ENCODE results near the gene CRB2. TPM values are rescaled to one million over a fixed set of nuclear protein-coding genes. Genes with fewer than 3 reads are reported as not detected.
A peak's percentile ranks its signal among the peaks of the same experiment; 100 is the strongest.

CRB2 gene
- total and polyA plus RNA-seq, 2 donors (not counting 1 experiment from before 2014, with no cell fraction given), result 1.4 to 2.4 TPM

DNA sequence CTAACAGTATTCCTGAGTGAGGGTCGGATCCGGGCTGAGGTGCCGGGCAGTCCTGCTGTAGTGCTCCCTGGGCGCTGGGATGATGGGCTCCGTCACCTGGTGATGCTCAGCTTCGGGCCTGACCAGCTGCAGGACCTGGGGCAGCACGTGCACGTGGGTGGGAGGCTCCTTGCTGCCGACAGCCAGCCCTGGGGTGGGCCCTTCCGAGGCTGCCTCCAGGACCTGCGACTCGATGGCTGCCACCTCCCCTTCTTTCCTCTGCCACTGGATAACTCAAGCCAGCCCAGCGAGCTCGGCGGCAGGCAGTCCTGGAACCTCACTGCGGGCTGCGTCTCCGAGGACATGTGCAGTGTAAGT, 15.2 kb downstream of the CRB2 start:
- no peaks in the 10 kb centered on the region for H3K79me2 ChIP-seq (ENCODE audit: control insufficient read depth, insufficient read depth, low read length)
- no peaks in the 10 kb centered on the region for H3K9me3 Mint-ChIP-seq (ENCODE audit: insufficient read depth)
- H3K27ac ChIP-seq (ENCODE audit: low read length in 2 of 2), result no peak overlapping the region
- no peaks in the 10 kb centered on the region for H4K20me1 ChIP-seq (ENCODE audit: control insufficient read depth, insufficient read depth, low read length, poor library complexity, severe bottlenecking)
- WGBS (ENCODE audit: insufficient coverage), result 91% methylated on average over 14 of the region's 18 CpGs
- no peak overlapping the region for H3K27ac Mint-ChIP-seq
- H2AFZ ChIP-seq (ENCODE audit: insufficient read depth, low read depth, low read length, poor library complexity, severe bottlenecking), result no peak overlapping the region
- DNase-seq (no peak), ATAC-seq (ENCODE audit: low read depth) (no peak)
- H3K4me2 ChIP-seq (replicated peaks; ENCODE audit: low read depth, low read length, poor library complexity, severe bottlenecking), result no peak overlapping the region
- H3K9ac ChIP-seq (ENCODE audit: low read length), result no peak overlapping the region
- H3K4me1 Mint-ChIP-seq, result peaks cover 14% of the 10 kb centered on the region
- TF ChIP-seq, protein P1, sequence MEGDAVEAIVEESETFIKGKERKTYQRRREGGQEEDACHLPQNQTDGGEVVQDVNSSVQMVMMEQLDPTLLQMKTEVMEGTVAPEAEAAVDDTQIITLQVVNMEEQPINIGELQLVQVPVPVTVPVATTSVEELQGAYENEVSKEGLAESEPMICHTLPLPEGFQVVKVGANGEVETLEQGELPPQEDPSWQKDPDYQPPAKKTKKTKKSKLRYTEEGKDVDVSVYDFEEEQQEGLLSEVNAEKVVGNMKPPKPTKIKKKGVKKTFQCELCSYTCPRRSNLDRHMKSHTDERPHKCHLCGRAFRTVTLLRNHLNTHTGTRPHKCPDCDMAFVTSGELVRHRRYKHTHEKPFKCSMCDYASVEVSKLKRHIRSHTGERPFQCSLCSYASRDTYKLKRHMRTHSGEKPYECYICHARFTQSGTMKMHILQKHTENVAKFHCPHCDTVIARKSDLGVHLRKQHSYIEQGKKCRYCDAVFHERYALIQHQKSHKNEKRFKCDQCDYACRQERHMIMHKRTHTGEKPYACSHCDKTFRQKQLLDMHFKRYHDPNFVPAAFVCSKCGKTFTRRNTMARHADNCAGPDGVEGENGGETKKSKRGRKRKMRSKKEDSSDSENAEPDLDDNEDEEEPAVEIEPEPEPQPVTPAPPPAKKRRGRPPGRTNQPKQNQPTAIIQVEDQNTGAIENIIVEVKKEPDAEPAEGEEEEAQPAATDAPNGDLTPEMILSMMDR (IDR thresholded peaks at IDR 0.05), result no peak
- no peak for TF ChIP-seq EZH2 (IDR thresholded peaks at IDR 0.05; ENCODE audit: borderline replicate concordance, insufficient read depth, low read depth, low read length, poor library complexity, severe bottlenecking)
- peaks cover 0 to 9% of the 10 kb centered on the region in 2 donors for H3K4me1 ChIP-seq (ENCODE audit: control insufficient read depth in 2 of 2, insufficient read depth in 2 of 2, low read length in 2 of 2)
- H3K27me3 ChIP-seq (replicated peaks in 1 of 4; ENCODE audit: control extremely low read depth in 1 of 4, control insufficient read depth in 3 of 4, insufficient read depth in 4 of 4, low read length in 3 of 4), result peaks cover 0 to 47% (median 11%) of the 10 kb centered on the region in 4 experiments
- no peak overlapping the region for H3K4me3 Mint-ChIP-seq
- H3K4me3 ChIP-seq (ENCODE audit: control extremely low read depth in 1 of 5, extremely low read depth in 1 of 5, insufficient read depth in 1 of 5, low read depth in 2 of 5, low read length in 4 of 5), result no peak overlapping the region
- POLR2A ChIA-PET, result no interaction called here
- CTCF ChIA-PET, result no interaction called here
- H3K36me3 ChIP-seq (replicated peaks in 1 of 2; ENCODE audit: control extremely low read depth in 1 of 2, control insufficient read depth in 1 of 2, extremely low read depth in 1 of 2, insufficient read depth in 2 of 2, low read length in 1 of 2), result no peaks in the 10 kb centered on the region
- intact Hi-C loops (cut with micrococcal nuclease), result no loop called here
- H3K27me3 Mint-ChIP-seq, result peaks cover 36% of the 10 kb centered on the region
- peaks cover 0 to 6% (median 0%) of the 10 kb centered on the region in 3 donors for H3K9me3 ChIP-seq (ENCODE audit: control extremely low read depth in 1 of 3, control insufficient read depth in 2 of 3, insufficient read depth in 1 of 3, low read length in 2 of 3)

DNA sequence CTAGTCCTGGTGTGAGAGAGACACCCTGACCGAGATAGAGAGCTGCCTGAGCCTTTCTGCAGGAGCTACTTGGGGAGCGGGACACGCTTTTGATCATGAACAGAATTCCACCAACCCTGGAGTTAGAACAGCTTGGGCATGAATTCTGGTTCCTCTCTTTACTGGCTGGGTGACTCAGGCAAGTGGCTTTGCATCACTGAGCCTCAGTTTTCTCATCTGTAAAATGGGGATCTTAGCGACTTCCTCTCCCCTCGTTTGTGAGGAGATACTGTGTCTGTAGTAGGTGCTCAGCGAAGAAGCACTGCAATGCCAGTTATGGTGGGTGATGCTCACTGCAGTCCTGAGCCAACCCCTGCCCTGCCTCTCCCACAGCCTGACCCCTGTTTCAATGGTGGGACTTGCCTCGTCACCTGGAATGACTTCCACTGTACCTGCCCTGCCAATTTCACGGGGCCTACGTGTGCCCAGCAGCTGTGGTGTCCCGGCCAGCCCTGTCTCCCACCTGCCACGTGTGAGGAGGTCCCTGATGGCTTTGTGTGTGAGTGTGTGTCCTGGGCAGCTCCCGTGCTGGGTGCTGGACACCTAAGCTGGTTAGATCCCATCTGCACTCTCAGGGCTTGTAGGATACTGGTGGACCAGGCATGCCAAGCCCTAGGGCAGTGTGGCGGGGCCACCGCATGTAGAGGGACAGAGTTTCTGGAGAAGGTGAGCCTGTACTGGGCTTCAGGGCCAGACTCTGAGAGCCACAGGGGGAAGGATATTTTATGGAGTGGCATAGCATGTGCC, 16.0 kb downstream of the CRB2 start:
- Histone ChIP-seq H3K27me3 (replicated peaks in 1 of 4; ENCODE audit: control extremely low read depth in 1 of 4, control insufficient read depth in 3 of 4, insufficient read depth in 4 of 4, low read length in 3 of 4) (peaks cover 0 to 45% (median 11%) of the 10 kb centered on the region in 4 experiments), H3K4me3 (ENCODE audit: control extremely low read depth in 1 of 5, extremely low read depth in 1 of 5, insufficient read depth in 1 of 5, low read depth in 2 of 5, low read length in 4 of 5) (no peak overlapping the region), H2AFZ (ENCODE audit: insufficient read depth, low read depth, low read length, poor library complexity, severe bottlenecking) (no peak overlapping the region), H3K9ac (ENCODE audit: low read length) (no peak overlapping the region), H3K79me2 (ENCODE audit: control insufficient read depth, insufficient read depth, low read length) (no peaks in the 10 kb centered on the region), H3K27ac (ENCODE audit: low read length in 2 of 2) (no peak overlapping the region), H3K4me2 (replicated peaks; ENCODE audit: low read depth, low read length, poor library complexity, severe bottlenecking) (no peak overlapping the region), H4K20me1 (ENCODE audit: control insufficient read depth, insufficient read depth, low read length, poor library complexity, severe bottlenecking) (no peaks in the 10 kb centered on the region), H3K4me1 (ENCODE audit: control insufficient read depth in 2 of 2, insufficient read depth in 2 of 2, low read length in 2 of 2) (peaks cover 0 to 9% of the 10 kb centered on the region in 2 donors), H3K36me3 (replicated peaks in 1 of 2; ENCODE audit: control extremely low read depth in 1 of 2, control insufficient read depth in 1 of 2, extremely low read depth in 1 of 2, insufficient read depth in 2 of 2, low read length in 1 of 2) (no peaks in the 10 kb centered on the region), H3K9me3 (ENCODE audit: control extremely low read depth in 1 of 3, control insufficient read depth in 2 of 3, insufficient read depth in 1 of 3, low read length in 2 of 3) (peaks cover 0 to 6% (median 0%) of the 10 kb centered on the region in 3 donors)
- Mint-ChIP-seq H3K9me3 (ENCODE audit: insufficient read depth) (no peaks in the 10 kb centered on the region), H3K27ac (no peak overlapping the region), H3K4me3 (peak overlapping the region; percentile 29), H3K27me3 (peaks cover 36% of the 10 kb centered on the region), H3K4me1 (peaks cover 18% of the 10 kb centered on the region)
- no peak for DNase-seq
- intact Hi-C loops (cut with micrococcal nuclease), result no loop called here
- TF ChIP-seq, protein P1 (IDR thresholded peaks at IDR 0.05), result no peak
- TF ChIP-seq EZH2 (IDR thresholded peaks at IDR 0.05; ENCODE audit: borderline replicate concordance, insufficient read depth, low read depth, low read length, poor library complexity, severe bottlenecking), result no peak
- CTCF ChIA-PET, result no interaction called here
- ATAC-seq (ENCODE audit: low read depth), result no peak
- 90% methylated on average over 12 of the region's 14 CpGs for WGBS (ENCODE audit: insufficient coverage)
- POLR2A ChIA-PET, result no interaction called here
